COR-L47 (cell line): ENCODE results near the gene LDLRAD1.
"Not testable (repeated sequence)": the region's sequence is repeated elsewhere in the genome, so short reads cannot be mapped to it uniquely, and the experiment has no call there.

ENCODE experiments used
- DNase-seq: peaks from one replicate; lab custom pipeline; 2025; lab: John Stamatoyannopoulos, UW

Gene LDLRAD1

GRCh38 chr1:54017979-54018378 is at the start of gene LDLRAD1:
Gene LDLRAD1 (minus strand): TSS chr1:54018186. CDS start chr1:54018112, 74 bp downstream.
- no peak for DNase-seq

GRCh38 chr1:54064299-54064698 is 46.3 kb upstream of the LDLRAD1 start:
- no peak for DNase-seq

- DNase-seq, result no peak
Observed at GRCh38 chr1:54054438-54054749, 36.4 kb upstream of the LDLRAD1 start.

GRCh38 chr1:54053745-54054437 is 35.9 kb upstream of the LDLRAD1 start:
- no peak for DNase-seq

GRCh38 chr1:54052934-54053744 is 35.2 kb upstream of the LDLRAD1 start, which contains the start of the genes TCEANC2 and TMEM59:
Gene TCEANC2 (plus strand): TSS chr1:54053608. CDS start chr1:54054423, 815 bp downstream.
Gene TMEM59 (minus strand): TSS chr1:54053204. CDS start chr1:54053188, 16 bp downstream.
- peak; percentile 97 for DNase-seq

- peak; percentile 16 for DNase-seq
Observed at GRCh38 chr1:54052431-54052933, 34.5 kb upstream of the LDLRAD1 start.

GRCh38 chr1:54051933-54052430 is 34.0 kb upstream of the LDLRAD1 start:
- DNase-seq, result no peak

- DNase-seq, result not testable (repeated sequence)
Observed at GRCh38 chr1:54050435-54050834, 32.4 kb upstream of the LDLRAD1 start.

- no peak for DNase-seq
Observed at GRCh38 chr1:54047384-54048305, 29.7 kb upstream of the LDLRAD1 start.

- DNase-seq, result no peak
Observed at GRCh38 chr1:54046671-54047383, 28.8 kb upstream of the LDLRAD1 start.

- no peak for DNase-seq
Observed at GRCh38 chr1:54045496-54045895, 27.5 kb upstream of the LDLRAD1 start.

- DNase-seq, result no peak
Observed at GRCh38 chr1:54041806-54042205, 23.8 kb upstream of the LDLRAD1 start.

GRCh38 chr1:54037476-54037875 is 19.5 kb upstream of the LDLRAD1 start:
- DNase-seq, result peak; percentile 12

GRCh38 chr1:54028306-54029251 is 10.6 kb upstream of the LDLRAD1 start:
- no peak for DNase-seq

- peak; percentile 41 for DNase-seq
Observed at GRCh38 chr1:54027848-54028247, 9.9 kb upstream of the LDLRAD1 start.

GRCh38 chr1:54024811-54025210 is 6.8 kb upstream of the LDLRAD1 start:
- not testable (repeated sequence) for DNase-seq

- no peak for DNase-seq
Observed at GRCh38 chr1:54024358-54024757, 6.4 kb upstream of the LDLRAD1 start.

GRCh38 chr1:54019562-54020176 is 1.7 kb upstream of the LDLRAD1 start:
- not testable (repeated sequence) for DNase-seq

GRCh38 chr1:54018635-54019034 is 649 bp upstream of the LDLRAD1 start:
- no peak for DNase-seq
